ENCODE data around the gene HDAC8.
"Not testable (repeated sequence)": the region's sequence is repeated elsewhere in the genome, so short reads cannot be mapped to it uniquely, and the experiment has no call there.

The HDAC8 gene

DNA sequence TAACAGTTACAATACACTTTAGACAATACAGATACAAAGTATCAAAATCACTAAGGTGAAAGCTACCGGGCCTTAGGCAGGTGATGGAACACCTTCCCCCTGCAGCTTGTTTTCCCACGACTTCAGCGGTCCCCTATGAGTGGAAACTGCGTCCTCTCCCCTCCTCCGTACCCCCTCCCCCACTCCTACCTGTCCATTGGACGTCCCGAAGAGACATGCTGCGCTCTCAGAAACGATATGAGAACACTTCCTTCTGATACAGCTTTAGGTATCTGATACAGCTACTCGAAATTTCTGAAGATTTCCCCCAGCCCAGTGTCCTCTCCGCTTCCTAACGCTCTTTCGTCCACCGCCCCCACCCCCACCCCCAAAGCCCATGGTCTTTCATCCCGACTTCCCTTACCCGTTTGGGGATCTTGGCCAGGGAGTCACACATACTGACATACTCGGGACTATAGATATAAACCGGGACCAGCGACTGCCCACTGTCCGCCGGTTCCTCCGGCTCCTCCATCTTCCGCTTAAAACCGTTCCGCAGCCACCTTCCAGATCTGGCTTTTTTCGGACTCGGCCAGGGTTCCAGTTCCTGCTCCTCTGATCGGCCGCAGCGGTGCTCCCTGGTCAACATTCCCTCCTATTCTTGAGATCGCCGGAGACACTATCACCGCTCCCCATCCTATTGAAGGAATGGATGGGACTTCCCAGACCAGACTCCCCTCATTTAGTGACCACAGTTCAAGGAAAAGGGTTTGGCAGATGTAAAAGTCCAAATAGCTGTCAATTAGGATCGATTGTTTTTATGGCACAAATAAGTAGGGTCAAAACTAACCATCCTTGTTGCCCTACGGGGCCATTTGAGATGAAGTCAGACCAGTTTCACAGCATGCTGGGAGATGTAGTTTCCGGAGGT lies at the start of gene HDAC8:
HDAC8 (minus strand) TSS at position 596 of the 910 bp plus-strand sequence; CDS start at position 514, 82 bp downstream.
- DNase-seq (ENCODE audit: low read depth, low spot score): peak; percentile 67

DNA sequence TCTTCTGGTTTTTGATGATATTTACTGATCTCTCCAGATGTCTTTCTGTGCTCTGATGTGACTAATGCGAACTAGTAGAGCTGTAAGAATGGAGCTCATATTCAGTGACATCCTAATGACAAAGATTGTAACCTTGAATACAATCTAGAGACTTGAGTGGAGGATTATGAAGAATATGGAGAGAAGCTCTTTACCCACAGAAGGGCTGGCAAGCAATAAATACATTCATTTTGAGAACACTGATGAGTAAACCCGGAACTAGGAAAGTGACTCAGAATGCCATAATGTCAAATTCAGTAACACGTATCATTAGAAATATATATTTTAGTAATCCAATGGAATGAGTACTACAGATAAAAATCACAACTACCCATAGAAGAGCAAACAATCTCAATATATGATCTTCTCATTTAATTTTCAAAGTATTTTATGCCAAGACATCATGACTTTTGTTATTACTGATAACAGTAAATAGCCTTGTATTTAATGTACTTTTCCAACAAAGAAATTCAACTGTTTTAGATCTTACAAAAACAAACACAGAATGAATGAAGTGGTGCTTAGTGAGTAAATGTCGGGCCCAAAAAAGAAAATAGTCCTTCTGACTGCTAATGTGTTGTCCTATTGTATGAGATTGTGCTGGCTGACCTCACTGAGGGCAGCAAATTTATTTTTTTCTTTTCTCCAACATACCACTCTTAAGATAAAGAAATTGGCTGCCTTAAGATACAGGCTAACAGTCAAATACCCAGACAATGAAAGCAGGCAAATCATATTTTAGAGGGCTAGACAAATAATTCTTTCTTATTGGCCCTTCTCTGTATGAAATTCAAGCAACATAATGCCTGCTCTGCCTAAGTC lies 49.2 kb upstream of the HDAC8 start:
- DNase-seq (ENCODE audit: low read depth, low spot score): no peak

DNA sequence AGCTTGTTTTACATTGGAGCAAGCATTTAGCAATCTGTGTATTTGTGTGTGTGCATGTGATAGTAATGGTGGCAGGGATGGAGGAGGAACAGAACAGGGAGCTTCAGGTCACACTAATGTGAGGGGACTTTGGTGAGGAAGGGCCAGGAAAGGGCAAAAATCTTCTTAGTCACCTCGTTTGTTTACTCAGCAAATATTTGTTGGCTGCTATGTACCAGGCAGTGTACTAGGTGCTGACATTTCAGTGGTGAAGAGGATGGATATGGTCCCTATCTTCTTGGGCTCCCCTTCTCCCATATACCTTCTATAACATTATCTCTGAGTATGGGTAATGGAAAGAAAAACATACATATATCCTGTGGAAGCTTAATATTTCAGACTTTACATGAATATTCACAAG lies 48.5 kb upstream of the HDAC8 start:
- no peak for DNase-seq (ENCODE audit: low read depth, low spot score)

DNA sequence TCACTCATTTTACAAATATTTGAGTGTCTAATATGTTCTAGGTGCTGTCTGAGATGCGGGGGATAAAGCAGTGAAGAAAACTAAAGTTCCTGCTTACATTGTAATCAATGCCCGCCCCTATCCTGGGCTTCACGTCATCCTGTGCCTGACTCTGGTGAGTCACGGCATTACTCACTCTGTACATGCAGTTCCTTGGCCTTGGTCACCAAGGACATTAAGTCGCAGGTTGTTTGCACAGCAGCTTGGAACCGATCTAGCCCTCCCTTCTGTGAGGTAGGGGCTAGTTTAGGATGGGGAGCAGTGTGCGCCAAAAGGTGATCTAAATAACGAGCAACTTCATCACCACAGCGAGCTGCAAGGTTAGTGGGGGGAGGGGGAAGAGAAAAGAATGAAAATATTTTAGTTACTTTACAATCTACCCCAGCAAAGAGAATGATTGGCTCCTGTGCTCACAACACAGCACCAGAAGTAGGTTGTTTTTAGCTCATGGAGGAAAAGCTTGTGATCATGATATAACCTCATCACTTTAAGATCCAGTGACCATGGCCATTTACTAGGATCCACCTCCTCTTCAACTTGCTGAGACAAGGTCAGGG lies 48.0 kb upstream of the HDAC8 start:
- peak; percentile 68 for DNase-seq (ENCODE audit: low read depth, low spot score)

DNA sequence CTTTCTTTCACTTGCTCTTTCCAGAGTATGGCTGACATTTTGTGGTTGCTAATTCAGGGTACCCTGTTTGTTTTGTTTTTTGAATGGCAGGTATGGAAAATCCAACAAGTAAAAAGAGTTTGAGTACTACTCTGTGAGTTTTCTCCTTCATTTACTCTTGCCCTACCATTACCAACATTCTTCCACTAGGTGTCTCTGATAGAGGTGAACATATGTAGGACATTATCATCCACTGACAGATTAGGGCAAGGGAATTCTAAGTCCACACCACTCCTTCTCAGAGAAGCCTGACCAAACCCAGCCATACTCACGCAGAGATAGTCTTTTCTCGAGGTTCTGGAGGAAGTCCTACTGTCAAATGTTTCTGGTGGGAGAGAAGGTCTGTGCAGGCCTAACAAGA lies 36.7 kb upstream of the HDAC8 start:
- DNase-seq (ENCODE audit: low read depth, low spot score): no peak

DNA sequence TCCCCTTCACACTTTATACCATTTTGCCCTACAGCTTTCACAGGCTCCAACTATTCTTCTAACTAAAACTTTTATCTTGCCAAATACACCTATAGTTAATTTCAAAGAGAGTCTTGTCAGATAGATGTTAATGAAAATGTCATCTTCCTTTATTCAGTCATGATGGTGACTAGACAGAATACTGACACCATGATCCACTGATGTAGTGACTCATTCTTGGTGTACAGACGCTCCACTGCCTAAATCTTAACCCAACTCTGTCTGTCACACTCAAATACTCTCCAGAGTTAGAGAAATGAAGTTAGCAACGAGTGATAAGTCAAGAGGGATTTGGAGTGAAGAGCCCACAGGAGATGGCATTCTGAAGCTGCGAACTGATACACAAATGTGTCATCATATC lies 32.1 kb upstream of the HDAC8 start:
- no peak for DNase-seq (ENCODE audit: low read depth, low spot score)

DNA sequence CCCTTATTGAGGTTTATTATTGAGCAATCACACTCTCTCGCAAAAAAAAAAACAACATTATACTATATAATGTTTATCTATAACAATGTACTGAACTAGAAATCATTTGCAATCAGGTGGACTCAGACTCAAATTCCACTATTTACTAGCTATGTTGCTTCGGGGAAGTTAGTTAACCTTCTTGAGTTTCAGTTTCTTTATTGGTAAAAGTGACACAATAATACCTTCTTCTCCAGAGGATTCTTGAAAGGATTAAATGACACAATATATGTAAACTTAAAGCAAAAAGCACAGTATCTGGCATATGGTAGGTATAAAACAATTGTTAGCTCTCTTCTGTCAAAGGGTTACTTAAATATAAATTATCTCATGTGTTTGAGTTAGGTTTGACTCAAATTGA lies 31.5 kb upstream of the HDAC8 start:
- no peak for DNase-seq (ENCODE audit: low read depth, low spot score)

DNA sequence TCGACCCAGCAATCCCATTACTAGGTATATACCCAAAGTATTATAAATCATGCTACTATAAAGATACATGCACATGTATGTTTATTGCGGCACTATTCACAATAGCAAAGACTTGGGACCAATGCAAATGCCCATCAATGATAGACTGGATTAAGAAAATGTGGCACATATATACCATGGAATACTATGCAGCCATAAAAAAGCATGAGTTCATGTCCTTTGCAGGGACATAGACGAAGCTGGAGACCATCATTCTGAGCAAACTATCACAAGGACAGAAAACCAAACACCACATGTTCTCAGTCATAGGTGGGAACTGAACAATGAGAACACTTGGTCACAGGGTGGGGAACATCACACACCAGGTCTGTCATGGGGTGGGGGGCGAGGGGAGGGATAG lies 18.4 kb upstream of the HDAC8 start:
- not testable (repeated sequence) for DNase-seq (ENCODE audit: low read depth, low spot score)

DNA sequence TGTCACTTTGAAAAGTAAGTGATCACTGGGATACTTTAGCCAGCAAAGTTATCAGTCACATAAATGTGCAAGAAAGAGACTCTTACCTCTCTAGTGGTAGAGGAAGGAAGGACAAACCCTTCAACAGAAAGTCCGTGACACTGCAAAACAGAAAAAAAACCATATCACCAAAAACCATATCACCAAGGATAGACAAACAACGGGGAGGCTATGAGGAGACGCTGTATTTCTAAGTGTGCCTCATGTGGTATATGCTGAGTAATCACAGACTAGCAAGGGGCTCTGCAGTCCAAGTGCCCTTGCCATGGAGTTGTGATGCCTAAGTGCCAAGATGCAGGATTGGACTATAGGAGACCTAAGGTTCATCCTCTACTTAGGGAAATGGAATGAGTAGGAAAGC lies 11.5 kb upstream of the HDAC8 start:
- DNase-seq (ENCODE audit: low read depth, low spot score): no peak

DNA sequence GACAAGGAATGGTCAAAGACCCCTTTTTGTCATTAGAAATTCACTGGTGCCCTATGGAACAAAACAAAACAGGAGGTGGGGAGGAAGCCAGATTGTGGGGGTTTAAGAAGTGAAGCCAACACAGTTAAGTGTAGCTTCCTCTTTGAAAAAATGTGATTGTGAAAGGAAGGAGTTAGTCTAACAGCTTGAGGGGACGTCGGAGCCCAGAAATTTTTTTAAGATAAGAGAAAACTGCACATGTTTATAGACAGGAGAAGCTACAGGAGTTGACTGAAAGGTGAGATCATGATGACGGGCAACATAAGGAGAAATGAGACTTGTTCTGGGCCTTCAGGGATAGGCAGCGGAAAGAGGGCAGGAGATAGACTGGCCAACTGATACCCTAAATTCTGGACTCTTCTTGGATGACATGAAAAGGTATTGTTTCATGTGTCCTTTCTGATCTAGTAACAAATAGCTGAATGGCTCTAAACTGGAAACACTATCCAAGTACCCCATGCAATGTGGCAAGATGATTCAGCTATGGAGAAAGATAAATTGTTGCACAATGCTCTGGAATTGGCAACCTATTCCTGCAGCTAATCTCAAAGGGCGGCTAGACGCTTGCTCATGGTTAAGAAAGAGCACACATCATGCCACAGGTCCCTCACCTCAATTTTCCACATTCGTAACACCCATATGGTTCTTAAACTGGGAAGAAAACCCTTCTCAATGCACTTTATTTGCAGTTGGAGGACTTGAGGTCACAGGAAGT lies 3.7 kb upstream of the HDAC8 start:
- no peak for DNase-seq (ENCODE audit: low read depth, low spot score)

DNA sequence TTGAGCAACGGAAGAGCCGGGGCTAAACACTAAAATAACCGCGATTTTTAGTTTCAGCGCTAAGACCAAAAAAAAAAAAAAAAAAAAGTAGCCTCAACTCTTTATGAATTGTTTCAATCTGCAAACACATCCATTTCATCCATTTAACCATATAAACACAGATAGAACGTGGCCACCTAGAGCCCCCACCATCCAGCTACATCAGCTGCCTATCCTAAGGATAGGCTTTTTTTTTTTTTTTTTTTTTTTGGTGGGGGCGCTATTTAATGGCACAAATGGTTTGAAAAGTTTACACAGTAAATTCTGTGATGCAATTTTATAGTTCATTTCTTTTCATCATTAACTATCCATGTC lies 492 bp upstream of the HDAC8 start:
- DNase-seq (ENCODE audit: low read depth, low spot score): no peak

DNA sequence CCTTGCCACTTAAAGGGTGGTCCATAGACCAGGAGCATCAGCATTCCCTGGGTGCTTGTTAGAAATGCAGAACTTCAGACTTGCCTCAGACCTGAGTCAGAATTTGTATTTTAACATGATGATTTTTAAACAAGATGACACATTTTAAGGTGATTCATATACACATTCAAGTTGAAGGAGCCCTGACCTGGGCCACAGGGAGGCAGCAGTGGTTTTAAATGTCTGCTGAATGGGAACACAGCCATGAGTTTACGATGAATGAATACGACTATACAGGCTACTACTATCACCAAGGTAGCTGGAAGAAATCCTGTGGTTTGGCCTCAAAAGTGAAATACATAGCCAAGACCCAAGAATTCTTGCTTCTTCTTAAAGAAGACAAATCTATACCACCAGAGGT lies 2.9 kb downstream of the HDAC8 start:
- no peak for DNase-seq (ENCODE audit: low read depth, low spot score)

DNA sequence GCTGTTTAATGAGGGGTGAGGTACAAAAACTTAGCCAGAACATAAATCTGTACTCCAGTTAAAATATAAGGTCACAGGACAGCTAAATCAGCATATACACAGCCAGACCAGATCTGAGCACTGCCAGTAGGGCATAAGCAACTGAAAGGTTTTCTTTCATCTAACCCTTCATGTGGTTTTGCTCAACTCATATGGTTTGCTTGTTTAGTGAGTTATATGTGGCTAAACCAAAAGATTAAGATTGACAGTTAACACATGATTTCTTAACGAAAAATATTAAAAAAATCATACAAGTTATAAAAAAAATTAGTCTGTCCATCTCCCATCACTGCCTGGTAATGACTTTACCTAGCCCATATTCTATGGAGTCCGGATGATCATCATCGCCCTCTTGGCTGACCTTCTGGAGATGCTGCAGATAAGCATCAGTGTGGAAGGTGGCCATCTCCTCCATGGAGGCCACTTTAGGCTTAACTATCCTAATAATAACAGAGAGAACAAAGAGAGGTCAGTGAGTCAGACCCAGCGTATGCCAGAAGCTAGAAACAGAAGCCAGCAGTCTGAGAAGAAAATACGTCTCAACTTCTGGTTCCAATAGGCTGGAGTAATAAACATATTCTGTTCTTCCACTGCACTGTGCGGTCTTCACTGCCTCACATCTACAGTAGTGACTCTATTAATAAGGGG lies 4.1 kb downstream of the HDAC8 start:
- no peak for DNase-seq (ENCODE audit: low read depth, low spot score)

DNA sequence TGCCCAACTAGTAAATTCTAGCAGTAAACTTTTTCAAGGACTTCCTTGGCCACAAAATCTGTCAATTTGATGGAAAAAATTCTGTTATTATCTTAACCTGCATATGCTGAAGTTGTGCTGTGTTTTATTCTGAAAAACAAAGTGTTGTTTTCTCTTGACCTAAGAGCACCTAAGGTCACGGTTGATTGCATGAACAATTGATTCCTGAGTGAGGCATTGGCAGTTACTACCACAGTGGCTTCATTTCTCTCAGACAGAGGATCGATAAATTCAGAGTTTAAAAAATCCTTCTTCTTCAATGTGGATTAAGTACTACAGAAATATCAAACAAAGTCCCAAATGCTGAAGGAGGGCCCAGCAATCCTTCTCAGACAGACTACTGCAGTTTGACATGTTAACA lies 6.2 kb downstream of the HDAC8 start:
- no peak for DNase-seq (ENCODE audit: low read depth, low spot score)

DNA sequence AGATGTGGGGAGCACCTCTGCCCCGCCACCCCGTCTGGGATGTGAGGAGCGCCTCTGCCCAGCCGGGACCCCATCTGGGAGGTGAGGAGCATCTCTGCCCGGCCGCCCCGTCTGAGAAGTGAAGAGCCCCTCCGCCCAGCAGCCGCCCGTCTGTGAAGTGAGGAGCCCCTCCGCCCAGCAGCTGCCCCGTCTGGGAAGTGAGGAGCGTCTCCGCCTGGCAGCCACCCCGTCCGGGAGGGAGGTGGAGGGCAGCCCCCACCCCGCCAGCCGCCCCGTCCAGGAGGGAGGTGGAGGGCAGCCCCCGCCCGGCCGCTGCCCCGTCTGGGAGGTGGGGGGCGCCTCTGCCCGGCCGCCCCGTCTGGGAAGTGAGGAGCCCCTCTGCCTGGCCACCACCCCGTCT lies 13.0 kb downstream of the HDAC8 start:
- not testable (repeated sequence) for DNase-seq (ENCODE audit: low read depth, low spot score)

DNA sequence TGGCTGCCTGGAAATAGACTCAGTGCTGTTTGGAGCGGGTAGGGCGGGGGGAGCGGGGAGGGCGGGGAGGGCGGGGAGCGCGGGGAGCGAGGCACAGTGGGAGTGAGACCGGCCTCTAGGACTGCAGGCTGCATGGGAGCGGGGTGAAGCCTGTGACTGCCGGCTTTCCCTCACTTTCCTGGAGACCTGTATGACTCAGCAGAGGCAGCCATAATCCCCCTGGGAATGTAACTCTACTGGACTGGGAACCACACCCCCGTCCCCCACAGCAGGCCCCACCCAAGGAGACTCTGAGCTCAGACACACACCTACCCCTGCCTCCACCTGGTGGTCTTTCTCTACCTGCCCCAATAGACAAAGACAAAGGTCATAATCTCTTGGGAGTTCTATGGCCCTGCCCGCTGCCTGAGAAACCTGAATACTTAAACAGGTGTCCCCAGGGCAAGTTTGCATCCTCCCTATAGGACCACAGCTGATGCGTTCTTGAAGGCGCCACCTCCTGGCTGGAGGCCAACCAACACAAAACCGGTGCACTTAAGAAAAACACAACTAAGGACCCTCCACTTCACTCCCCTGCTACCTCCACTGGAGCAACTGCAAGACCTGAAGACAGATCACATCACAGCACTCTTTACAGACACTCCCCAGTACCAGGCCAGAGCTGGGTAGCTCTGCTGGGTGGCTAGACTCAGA lies 18.0 kb downstream of the HDAC8 start:
- no peak for DNase-seq (ENCODE audit: low read depth, low spot score)

DNA sequence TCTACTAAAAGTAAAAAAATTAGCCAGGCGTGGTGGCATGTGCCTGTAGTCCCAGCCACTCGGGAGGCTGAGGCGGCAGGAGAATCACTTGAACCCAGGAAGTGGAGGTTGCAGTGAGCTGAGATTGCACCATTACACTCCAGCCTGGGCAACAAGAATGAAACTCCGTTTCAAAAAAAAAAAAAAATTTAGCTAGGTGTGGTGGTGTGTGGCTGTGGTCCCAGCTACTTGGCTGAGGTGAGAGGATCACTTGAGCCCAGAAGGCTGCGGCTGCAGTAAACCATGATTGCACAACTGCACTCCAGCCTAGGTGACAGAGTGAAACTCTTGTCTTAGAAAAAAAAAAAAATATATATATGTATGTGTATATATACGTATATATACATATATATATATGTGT lies 20.2 kb downstream of the HDAC8 start:
- DNase-seq (ENCODE audit: low read depth, low spot score): not testable (repeated sequence)

DNA sequence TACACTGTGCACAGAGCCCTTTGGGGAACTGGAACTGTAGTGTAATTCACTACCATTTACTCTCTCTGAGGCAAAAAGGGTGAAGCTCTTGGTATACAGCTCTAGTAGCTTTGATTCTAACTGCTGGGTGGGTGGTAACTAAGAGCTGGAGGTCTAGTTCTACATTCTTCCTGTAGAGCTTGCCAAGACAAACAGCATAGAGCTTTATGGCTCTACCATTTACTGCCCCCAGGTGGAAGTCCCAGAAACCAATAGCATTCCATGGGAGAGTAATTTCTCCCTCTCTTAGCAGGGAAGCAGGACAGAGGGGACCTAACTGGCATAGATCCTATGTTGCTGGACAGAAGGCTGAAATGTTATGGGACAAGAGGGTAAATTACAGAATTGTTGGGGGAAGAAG lies 26.7 kb downstream of the HDAC8 start:
- no peak for DNase-seq (ENCODE audit: low read depth, low spot score)

DNA sequence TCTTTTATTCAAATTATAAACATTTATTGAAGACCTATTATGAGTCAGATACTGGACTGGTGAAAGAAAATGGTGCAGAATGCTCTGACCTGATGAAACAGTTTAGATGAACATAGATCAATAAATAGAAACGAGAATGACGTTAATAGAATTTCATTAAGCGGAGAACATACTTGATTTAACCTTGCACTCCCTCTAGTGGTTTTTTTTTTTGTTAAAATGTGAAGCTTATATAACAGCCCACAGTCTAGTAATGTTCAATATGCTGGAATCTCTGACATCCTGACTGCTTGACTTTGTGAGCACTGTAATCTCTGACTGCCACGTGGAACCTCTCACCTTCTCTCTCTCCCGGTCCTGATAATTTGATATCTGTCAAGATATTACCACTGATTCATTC lies 32.3 kb downstream of the HDAC8 start:
- DNase-seq (ENCODE audit: low read depth, low spot score): no peak

DNA sequence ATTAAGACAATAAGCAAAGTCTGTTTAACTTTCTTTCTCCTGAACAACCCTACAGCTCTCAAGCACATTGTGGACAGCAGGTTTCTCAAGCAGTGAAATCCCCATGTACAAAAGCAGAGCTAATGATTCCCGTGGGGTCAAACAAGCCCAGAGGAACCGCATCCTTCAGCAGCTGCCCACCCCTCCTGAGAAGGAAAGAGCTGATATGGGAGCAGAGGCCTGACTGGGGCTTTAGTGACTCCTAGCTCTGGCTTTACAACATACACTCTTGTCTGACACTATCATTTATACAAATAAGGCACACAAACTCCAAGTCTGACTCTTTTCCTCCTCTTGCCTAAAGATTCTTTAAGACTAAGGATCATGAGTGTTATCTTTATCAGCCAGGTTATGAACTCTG lies 32.8 kb downstream of the HDAC8 start:
- no peak for DNase-seq (ENCODE audit: low read depth, low spot score)

Data from brain pericyte (primary cell).